Measurements from ENCODE around the gene PRR15L.
"Not testable (repeated sequence)": the region's sequence is repeated elsewhere in the genome, so short reads cannot be mapped to it uniquely, and the experiment has no call there.

Gene PRR15L

GRCh38 chr17:47957591-47958490 lies at the start of gene PRR15L:
PRR15L (minus strand) TSS chr17:47957883; CDS start chr17:47953234, 4,649 bp downstream.
- no peak within 1 kb of the TSS for H3K4me3 ChIP-seq (ENCODE audit: low read depth, low read length)
- DNase-seq (ENCODE audit: low read depth): no peak

- H3K4me3 ChIP-seq (ENCODE audit: low read depth, low read length): no peak overlapping the region
- DNase-seq (ENCODE audit: low read depth): no peak
Measured at GRCh38 chr17:48006936-48007709, 49.4 kb upstream of the PRR15L start.

DNA sequence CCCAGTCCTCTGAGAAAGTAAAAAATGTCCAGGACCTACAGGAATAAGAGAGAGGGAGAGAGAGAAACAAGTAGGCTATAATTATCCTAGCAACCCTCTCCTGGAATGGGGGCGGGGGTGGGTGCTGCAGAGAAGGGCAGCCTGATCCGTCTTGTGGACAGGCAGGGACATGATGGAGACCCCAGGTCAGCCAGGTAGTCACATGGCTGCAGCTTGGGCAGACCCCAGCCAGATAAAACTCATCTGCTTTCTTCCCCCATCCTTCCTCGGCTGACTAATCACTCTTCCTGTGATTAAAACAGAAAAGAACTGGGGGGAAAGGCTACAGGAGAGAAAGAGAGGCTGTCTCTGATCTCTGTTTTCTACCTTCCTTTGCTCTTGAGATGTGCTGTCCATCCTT lies 47.3 kb upstream of the PRR15L start:
- H3K4me3 ChIP-seq (ENCODE audit: low read depth, low read length): no peak overlapping the region
- DNase-seq (ENCODE audit: low read depth): no peak

- no peak overlapping the region for H3K4me3 ChIP-seq (ENCODE audit: low read depth, low read length)
- no peak for DNase-seq (ENCODE audit: low read depth)
Measured at GRCh38 chr17:48003417-48004151, 45.9 kb upstream of the PRR15L start.

- H3K4me3 ChIP-seq (ENCODE audit: low read depth, low read length): no peak overlapping the region
- no peak for DNase-seq (ENCODE audit: low read depth)
Measured at GRCh38 chr17:48002916-48003416, 45.3 kb upstream of the PRR15L start.

- H3K4me3 ChIP-seq (ENCODE audit: low read depth, low read length): no peak overlapping the region
- DNase-seq (ENCODE audit: low read depth): peak; percentile 47
Measured at GRCh38 chr17:48002266-48002915, 44.7 kb upstream of the PRR15L start.

- H3K4me3 ChIP-seq (ENCODE audit: low read depth, low read length); DNase-seq (ENCODE audit: low read depth): not testable (repeated sequence)
Measured at GRCh38 chr17:48001657-48002056, 44.0 kb upstream of the PRR15L start.

GRCh38 chr17:48001197-48001596 lies 43.5 kb upstream of the PRR15L start:
- no peak overlapping the region for H3K4me3 ChIP-seq (ENCODE audit: low read depth, low read length)
- no peak for DNase-seq (ENCODE audit: low read depth)

GRCh38 chr17:47999582-47999981 lies 41.9 kb upstream of the PRR15L start:
- no peak overlapping the region for H3K4me3 ChIP-seq (ENCODE audit: low read depth, low read length)
- DNase-seq (ENCODE audit: low read depth): peak; percentile 60

DNA sequence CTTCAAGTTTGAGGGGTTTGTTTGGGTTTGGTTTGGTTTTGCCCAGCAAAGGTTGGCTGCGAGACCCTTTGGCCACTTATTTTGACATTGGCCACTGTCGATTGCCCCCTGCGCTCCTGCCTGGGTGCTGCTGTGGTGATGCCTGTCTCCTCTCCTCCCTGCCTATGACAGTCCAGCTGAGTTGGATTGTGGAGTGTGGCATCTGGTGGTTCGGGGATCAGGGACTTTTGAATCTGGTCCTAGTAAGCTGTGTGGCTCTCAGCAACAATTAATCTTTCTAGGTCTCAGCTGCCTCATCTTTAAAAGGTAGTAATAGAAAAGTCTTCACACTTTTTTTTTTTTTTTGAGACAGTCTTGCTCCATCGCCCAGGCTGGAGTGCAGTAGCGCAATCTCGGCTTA lies 40.4 kb upstream of the PRR15L start:
- no peak for DNase-seq (ENCODE audit: low read depth)
- H3K4me3 ChIP-seq (ENCODE audit: low read depth, low read length): no peak overlapping the region

DNA sequence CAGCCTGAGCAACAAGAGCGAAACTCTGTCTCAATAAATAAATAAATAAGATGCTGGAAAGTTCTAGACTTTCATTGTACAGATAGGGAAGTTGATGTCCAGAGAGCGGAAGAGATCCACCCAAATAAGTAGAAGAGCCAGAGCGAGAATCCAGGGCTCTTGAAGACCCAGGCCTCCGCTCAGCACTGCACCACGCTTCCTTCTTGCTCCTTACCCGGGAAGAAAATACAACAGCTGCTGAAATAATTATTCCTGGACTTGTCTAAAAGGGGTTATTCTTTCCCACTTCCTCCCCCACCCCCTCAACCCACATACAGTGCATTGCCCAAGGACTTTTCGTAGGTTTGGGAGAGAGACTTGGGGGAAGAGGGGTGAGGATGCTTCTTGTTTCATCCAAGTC lies 39.9 kb upstream of the PRR15L start:
- DNase-seq (ENCODE audit: low read depth): no peak
- H3K4me3 ChIP-seq (ENCODE audit: low read depth, low read length): no peak overlapping the region

DNA sequence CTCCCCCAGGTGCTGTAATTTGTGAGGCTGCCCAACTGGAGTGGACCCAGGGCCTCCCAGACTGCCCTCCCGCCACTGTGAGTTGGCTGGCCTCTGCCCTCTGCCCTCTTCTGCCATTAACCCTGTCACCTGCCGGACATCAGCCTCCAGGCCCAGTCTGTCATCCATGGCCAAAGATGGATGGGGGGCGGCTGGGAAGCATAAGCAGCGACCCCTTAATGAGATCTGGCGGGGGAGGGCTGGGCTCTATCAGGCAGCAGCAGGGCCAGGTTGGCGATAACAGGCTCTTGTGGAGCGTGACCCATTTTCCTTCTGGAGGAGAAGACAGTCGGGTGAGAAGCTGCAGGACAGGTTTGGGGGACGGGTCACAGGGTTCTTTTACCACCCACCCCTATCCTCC lies 38.5 kb upstream of the PRR15L start:
- DNase-seq (ENCODE audit: low read depth): no peak
- no peak overlapping the region for H3K4me3 ChIP-seq (ENCODE audit: low read depth, low read length)

DNA sequence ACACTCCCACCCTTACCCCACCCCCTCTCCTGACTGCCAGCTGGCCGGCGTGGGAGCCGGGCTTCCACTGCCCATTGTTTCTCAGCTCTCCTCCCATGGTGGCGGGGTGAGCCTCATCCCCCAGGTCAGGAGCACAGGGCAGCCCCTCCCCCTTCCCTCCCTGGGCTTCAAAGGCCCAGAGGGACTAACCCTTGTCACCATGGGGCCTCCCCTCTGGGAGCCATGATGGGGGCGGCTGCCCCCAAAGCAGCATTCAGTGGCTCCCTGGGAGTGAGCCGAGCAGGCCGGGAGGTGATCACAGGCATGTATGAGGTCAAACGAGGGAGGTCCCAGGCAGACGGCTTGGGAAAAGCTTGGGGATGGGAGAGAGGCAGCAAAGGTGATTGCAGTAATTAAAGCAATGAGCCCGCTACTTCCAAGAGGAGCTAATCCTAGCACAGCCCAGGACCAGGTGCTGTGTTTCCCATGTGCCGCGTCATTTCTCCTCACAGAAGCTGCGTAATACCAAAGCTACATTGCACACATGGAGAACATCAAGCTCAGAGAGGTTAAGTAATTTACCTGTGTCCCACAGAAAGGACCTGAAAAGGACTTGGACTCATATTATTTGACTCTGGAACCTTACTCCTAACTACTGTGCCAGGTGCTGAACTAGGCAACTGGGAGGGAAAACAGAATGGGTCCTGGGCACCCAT lies 37.7 kb upstream of the PRR15L start:
- no peak overlapping the region for H3K4me3 ChIP-seq (ENCODE audit: low read depth, low read length)
- DNase-seq (ENCODE audit: low read depth): no peak

- no peak for DNase-seq (ENCODE audit: low read depth)
- H3K4me3 ChIP-seq (ENCODE audit: low read depth, low read length): no peak overlapping the region
Measured at GRCh38 chr17:47994724-47995123, 37.0 kb upstream of the PRR15L start.

DNA sequence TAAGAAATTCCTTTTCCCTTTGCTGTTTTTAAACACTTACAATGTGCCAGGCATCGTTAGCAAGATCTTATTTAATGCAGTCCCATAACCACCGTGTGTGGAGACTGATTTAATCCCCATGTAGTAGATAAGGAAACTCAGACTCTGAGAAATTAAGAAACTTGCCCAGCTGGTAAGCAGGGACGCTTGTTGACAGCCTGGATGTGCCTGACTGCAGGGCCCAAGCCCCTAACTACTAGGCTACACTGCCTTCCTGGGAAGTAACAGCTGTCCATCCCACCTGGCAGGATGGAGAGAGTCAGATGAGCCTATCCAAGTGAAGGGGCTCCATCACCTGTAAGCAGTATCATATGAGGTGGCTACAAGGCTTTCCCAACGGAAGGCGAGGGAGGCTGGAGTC lies 36.3 kb upstream of the PRR15L start:
- H3K4me3 ChIP-seq (ENCODE audit: low read depth, low read length): no peak overlapping the region
- no peak for DNase-seq (ENCODE audit: low read depth)

DNA sequence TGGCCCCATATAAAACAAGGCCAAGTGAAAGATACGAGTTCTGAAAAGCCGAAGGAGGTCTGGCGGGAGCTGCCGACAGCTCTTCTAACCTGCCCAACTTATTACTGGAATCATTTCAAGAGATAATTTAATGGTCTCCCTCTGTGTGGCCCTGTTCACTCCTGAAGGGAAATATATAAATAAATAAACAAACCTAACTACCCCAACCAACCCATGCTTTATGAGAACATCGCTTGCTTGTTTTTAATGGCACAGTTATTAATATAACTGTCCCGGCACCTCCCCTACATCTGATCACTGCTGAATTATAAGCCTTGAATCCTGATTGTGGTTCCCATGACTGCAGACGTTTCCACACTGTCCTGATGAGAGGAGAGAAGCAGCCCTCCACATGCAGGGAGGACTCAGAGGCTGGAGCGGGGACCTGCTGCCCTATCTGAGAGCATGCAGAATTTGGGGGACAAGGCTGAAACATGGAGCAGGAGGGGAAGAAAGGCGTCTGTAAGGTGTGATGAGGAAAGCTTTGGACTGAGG lies 35.4 kb upstream of the PRR15L start:
- H3K4me3 ChIP-seq (ENCODE audit: low read depth, low read length): no peak overlapping the region
- DNase-seq (ENCODE audit: low read depth): no peak

GRCh38 chr17:47992216-47992615 lies 34.5 kb upstream of the PRR15L start:
- no peak for DNase-seq (ENCODE audit: low read depth)
- H3K4me3 ChIP-seq (ENCODE audit: low read depth, low read length): no peak overlapping the region

GRCh38 chr17:47990962-47991731 lies 33.5 kb upstream of the PRR15L start:
- no peak overlapping the region for H3K4me3 ChIP-seq (ENCODE audit: low read depth, low read length)
- no peak for DNase-seq (ENCODE audit: low read depth)

Measured in skeletal muscle cell (primary cell).